PFSK-1 (cell line): Measurements from ENCODE around the gene POLR2H.

ENCODE experiments used
- FOXP2 ChIP-seq: optimal IDR thresholded peaks from 2 replicates; pipeline ENCODE3; 2011; ENCODE audit warnings: borderline replicate concordance, control low read depth, inconsistent platforms; ENCODE audit not compliant: insufficient read depth; ENCODE audit errors: extremely low read length, extremely low read depth
- POLR2AphosphoS5 ChIP-seq: IDR thresholded peaks from 2 replicates; pipeline ENCODE4 v1.6.1; 2012; ENCODE audit warnings: low read depth, mild to moderate bottlenecking, control low read depth, low read length, moderate library complexity
- SIN3A ChIP-seq: IDR thresholded peaks from 2 replicates; pipeline ENCODE4 v1.6.1; 2012; ENCODE audit warnings: mild to moderate bottlenecking, low read length, moderate library complexity, borderline replicate concordance; ENCODE audit not compliant: insufficient read depth
- TAF1 ChIP-seq: IDR thresholded peaks from 2 replicates; pipeline ENCODE4 v1.6.1; 2012; ENCODE audit warnings: low read length, control low read depth, borderline replicate concordance; ENCODE audit not compliant: insufficient read depth
- TF ChIP-seq, protein P1 (sequence below), 2 experiments: IDR thresholded peaks; 2 replicates each; pipeline versions ENCODE4 v1.6.1 to v1.8.0; 2011 to 2012; ENCODE audit warnings: low read depth in 2 of 2, low read length in 2 of 2, control low read depth in 1 of 2, inconsistent platforms in 1 of 2, mild to moderate bottlenecking in 1 of 2, moderate library complexity in 1 of 2; ENCODE audit not compliant: insufficient read depth in 1 of 2

Gene POLR2H

DNA sequence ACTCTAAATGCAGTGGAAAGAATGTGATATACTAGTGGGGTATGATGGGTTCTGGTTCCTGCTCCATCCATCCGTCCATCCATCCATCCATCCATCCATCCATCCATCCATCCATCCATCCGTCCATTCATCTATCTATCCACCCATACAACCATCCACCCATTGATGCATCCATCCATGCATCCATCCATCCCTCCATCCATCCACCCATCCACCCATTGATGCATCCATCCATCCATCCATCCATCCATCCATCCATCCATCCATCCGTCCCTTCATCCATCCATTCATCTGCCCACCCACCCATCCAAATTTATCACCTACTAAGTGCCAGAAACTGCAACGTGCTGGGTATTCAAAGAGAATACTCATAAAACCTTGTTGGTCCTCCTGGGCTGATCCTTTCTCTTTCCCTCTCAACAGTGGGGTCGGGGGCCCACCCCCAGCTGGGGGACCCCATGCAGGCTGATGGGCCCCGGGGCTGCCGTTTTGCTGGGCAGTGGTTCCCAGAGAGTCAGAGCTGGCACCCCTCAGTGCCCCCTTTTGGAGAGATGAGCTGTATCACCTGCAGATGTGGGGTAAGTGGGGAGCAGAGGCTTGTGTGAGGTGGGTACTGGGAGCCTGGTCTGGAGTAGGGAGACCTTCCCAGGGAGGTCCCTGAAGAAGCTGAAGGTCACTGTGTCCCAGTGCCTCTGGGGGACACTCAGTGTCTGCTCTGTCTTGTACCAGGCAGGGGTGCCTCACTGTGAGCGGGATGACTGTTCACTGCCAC, 26.8 kb downstream of the POLR2H start:
- TF ChIP-seq FOXP2 (no peak), TAF1 (no peak), POLR2AphosphoS5 (no peak), SIN3A (no peak)
- TF ChIP-seq, protein P1, sequence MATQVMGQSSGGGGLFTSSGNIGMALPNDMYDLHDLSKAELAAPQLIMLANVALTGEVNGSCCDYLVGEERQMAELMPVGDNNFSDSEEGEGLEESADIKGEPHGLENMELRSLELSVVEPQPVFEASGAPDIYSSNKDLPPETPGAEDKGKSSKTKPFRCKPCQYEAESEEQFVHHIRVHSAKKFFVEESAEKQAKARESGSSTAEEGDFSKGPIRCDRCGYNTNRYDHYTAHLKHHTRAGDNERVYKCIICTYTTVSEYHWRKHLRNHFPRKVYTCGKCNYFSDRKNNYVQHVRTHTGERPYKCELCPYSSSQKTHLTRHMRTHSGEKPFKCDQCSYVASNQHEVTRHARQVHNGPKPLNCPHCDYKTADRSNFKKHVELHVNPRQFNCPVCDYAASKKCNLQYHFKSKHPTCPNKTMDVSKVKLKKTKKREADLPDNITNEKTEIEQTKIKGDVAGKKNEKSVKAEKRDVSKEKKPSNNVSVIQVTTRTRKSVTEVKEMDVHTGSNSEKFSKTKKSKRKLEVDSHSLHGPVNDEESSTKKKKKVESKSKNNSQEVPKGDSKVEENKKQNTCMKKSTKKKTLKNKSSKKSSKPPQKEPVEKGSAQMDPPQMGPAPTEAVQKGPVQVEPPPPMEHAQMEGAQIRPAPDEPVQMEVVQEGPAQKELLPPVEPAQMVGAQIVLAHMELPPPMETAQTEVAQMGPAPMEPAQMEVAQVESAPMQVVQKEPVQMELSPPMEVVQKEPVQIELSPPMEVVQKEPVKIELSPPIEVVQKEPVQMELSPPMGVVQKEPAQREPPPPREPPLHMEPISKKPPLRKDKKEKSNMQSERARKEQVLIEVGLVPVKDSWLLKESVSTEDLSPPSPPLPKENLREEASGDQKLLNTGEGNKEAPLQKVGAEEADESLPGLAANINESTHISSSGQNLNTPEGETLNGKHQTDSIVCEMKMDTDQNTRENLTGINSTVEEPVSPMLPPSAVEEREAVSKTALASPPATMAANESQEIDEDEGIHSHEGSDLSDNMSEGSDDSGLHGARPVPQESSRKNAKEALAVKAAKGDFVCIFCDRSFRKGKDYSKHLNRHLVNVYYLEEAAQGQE (IDR thresholded peaks at IDR 0.05; ENCODE audit: insufficient read depth in 1 of 2, low read depth in 2 of 2, low read length in 2 of 2): no peak

DNA sequence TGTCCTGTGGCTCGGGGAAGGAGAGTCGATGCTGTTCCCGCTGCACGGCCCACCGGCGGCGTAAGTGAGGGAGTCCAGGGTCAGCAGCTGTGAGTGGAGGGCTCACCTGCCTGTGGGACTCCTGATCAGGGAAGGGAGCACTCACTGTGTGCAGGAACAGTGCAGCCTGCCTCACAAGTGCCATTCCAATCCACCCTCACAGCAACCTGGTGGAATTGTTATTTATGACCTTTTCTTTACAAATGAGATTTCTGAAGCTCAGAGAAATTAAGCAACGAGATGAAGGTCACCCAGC, 27.4 kb downstream of the POLR2H start:
- TF ChIP-seq POLR2AphosphoS5: no peak
- TF ChIP-seq SIN3A: no peak
- TF ChIP-seq, protein P1 (IDR thresholded peaks at IDR 0.05; ENCODE audit: insufficient read depth in 1 of 2, low read depth in 2 of 2, low read length in 2 of 2): no peak
- TF ChIP-seq TAF1: no peak

DNA sequence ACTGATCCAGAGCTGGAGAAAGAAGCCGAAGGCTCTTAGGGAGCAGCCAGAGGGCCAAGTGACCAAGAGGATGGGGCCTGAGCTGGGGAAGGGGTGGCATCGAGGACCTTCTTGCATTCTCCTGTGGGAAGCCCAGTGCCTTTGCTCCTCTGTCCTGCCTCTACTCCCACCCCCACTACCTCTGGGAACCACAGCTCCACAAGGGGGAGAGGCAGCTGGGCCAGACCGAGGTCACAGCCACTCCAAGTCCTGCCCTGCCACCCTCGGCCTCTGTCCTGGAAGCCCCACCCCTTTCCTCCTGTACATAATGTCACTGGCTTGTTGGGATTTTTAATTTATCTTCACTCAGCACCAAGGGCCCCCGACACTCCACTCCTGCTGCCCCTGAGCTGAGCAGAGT, 27.9 kb downstream of the POLR2H start:
- TF ChIP-seq, protein P1 (IDR thresholded peaks at IDR 0.05; ENCODE audit: insufficient read depth in 1 of 2, low read depth in 2 of 2, low read length in 2 of 2): no peak
- TF ChIP-seq POLR2AphosphoS5 (no peak), TAF1 (no peak), SIN3A (no peak), FOXP2 (no peak)

DNA sequence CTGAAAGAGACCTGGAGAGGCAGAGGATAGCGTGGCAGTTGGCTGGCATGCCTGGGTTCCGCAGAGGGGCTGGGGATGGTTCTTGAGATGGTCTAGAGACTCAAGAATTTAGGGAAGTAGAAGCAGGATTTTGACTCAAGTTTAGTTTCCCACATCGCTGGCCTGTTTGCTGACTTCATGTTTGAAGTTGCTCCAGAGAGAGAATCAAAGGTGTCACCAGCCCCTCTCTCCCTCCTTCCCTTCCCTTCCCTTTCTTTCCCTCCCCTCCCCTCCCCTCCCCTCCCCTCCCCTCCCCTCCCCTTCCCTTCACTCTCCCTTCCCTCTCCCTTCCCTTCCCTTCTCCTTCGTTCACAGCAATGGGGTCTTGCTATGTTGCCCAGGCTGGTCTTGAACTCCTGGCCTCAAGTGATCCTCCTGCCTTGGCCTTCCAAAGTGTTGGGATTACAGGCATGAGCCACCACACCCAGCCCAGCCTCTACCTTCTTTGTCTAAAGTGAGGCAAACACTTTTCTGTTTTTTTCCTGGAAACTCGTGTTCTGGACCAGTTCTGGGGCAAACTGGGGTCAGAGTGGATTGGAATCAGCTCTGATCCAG, 28.5 kb downstream of the POLR2H start:
- TF ChIP-seq SIN3A (no peak), TAF1 (no peak), POLR2AphosphoS5 (no peak), FOXP2 (no peak)
- TF ChIP-seq, protein P1 (IDR thresholded peaks at IDR 0.05; ENCODE audit: insufficient read depth in 1 of 2, low read depth in 2 of 2, low read length in 2 of 2): no peak
